ENCODE results near the gene GPR146.

DNA sequence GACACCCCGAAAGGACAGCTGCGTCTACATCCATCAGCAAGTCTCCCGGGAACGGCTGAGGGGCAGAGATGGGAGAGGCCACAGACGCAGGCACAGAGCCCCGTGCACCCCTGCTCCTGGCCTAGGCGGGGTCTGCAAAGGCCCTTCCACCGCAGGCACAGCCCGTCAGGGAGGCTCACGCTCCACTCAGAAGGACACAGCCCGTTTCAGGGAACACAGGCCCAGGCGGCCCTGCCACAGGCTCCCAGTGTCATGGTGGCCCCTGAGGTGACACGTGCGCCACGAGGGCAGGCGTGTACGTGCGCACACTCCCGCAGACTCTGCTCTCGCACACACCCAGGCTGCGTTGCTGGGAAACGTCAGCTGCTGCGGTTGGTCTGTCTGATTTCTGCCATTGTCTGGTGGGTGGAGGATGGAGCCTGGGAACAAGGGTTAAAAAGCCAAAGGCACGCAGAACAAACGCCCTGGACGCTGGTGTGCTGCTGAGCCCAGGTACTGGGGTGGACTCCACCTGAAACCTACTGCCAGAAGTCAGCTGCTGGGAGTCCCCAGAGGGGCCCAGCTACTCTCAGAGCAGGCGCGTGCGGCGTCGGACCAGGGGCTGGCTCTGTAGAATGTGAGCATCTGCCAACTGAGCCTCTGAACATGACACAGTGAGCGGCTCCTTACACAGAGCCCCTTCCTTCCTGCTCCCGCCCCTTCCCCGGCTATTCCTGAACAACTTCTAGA, 56.7 kb downstream of the GPR146 start:
- no peak for TF ChIP-seq RCOR1 (IDR thresholded peaks at IDR 0.05; ENCODE audit: insufficient replicate concordance, low read length)
- TF ChIP-seq POLR2A (IDR thresholded peaks at IDR 0.05; ENCODE audit: low read depth, low read length): no peak
- no peak for TF ChIP-seq CTCF (conservative IDR thresholded peaks at IDR 0.05; ENCODE audit: low read depth, low read length)
- no peak for TF ChIP-seq CEBPB (IDR thresholded peaks at IDR 0.05; ENCODE audit: low read depth, low read length)
- TF ChIP-seq USF2 (IDR thresholded peaks at IDR 0.05; ENCODE audit: low read depth, low read length): no peak
- no peak for TF ChIP-seq ELK1 (IDR thresholded peaks at IDR 0.05; ENCODE audit: borderline replicate concordance, low read depth, low read length)
- TF ChIP-seq FOS (IDR thresholded peaks at IDR 0.05; ENCODE audit: low read depth, low read length): no peak
- TF ChIP-seq RFX5 (IDR thresholded peaks at IDR 0.05; ENCODE audit: low read depth, low read length): no peak
- TF ChIP-seq RAD21 (IDR thresholded peaks at IDR 0.05; ENCODE audit: low read length): no peak
- TF ChIP-seq BHLHE40 (IDR thresholded peaks at IDR 0.05; ENCODE audit: low read depth, low read length): no peak
- no peak for TF ChIP-seq SMC3 (IDR thresholded peaks at IDR 0.05; ENCODE audit: low read depth, low read length)
- TF ChIP-seq CHD1 (IDR thresholded peaks at IDR 0.05; ENCODE audit: low read depth, low read length): no peak
- TF ChIP-seq MAFK (IDR thresholded peaks at IDR 0.05; ENCODE audit: low read depth, low read length): no peak
- TF ChIP-seq MXI1 (IDR thresholded peaks at IDR 0.05; ENCODE audit: borderline replicate concordance, low read depth, low read length): no peak
